DND-41 (cell line): ENCODE results near the gene RXYLT1.

Experiments
- EZH2 ChIP-seq: IDR thresholded peaks from 3 replicates; pipeline ENCODE4 v1.6.1; 2012; ENCODE audit warnings: borderline replicate concordance, low read depth, mild to moderate bottlenecking, moderate library complexity, low read length, inconsistent platforms; ENCODE audit not compliant: severe bottlenecking
- TF ChIP-seq, protein P1 (sequence below): IDR thresholded peaks from 2 replicates; pipeline ENCODE4 v1.5.1; 2012; ENCODE audit warnings: borderline replicate concordance, low read length, moderate library complexity, mild to moderate bottlenecking; ENCODE audit not compliant: poor library complexity, severe bottlenecking; ENCODE audit errors: extremely low read depth

DNA sequence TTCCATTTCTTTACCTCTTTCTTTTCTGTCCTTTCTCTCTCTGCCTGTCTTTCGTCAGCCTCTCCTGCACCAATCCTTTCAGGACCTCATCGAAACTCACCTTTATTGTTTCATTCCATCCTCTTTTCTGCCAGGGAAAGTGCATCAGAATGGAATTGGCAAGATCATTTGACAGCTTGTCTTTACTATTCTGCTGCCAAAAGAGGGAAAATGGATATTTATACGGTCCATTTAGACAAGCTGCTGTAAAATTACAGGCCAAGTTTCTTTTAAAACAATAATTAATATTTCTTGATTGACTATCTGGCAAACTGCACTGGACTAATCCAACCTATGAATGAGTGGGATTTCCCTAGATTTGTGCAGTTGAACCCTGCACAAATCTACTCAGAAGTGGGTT is 57.2 kb downstream of the RXYLT1 start:
- TF ChIP-seq, protein P1, sequence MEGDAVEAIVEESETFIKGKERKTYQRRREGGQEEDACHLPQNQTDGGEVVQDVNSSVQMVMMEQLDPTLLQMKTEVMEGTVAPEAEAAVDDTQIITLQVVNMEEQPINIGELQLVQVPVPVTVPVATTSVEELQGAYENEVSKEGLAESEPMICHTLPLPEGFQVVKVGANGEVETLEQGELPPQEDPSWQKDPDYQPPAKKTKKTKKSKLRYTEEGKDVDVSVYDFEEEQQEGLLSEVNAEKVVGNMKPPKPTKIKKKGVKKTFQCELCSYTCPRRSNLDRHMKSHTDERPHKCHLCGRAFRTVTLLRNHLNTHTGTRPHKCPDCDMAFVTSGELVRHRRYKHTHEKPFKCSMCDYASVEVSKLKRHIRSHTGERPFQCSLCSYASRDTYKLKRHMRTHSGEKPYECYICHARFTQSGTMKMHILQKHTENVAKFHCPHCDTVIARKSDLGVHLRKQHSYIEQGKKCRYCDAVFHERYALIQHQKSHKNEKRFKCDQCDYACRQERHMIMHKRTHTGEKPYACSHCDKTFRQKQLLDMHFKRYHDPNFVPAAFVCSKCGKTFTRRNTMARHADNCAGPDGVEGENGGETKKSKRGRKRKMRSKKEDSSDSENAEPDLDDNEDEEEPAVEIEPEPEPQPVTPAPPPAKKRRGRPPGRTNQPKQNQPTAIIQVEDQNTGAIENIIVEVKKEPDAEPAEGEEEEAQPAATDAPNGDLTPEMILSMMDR, result no peak
- no peak for TF ChIP-seq EZH2
